Loucy (cell line): ENCODE results near the gene ELOVL6.

ENCODE experiments used
- CTCF ChIP-seq: fragments of 200-600 bp; sonication (generic); conservative IDR thresholded peaks from 2 replicates; pipeline ENCODE4 v1.5.1; 2014; ENCODE audit warnings: mild to moderate bottlenecking, antibody characterized with exemption, low read length
- EZH2phosphoT487 ChIP-seq: fragments of 200-600 bp; IDR thresholded peaks from 2 replicates; pipeline ENCODE4 v1.6.1; 2018; ENCODE audit warnings: antibody characterized with exemption, mild to moderate bottlenecking, moderate library complexity, borderline replicate concordance

GRCh38 chr4:110104661-110105060 is 93.8 kb downstream of the ELOVL6 start:
- TF ChIP-seq CTCF (no peak), EZH2phosphoT487 (no peak)
